Measurements from ENCODE around the gene CC2D2A. TPM values are rescaled to one million over a fixed set of nuclear protein-coding genes. Genes with fewer than 3 reads are reported as not detected.

Gene CC2D2A
- 11.8 to 20.0 TPM (median 12.6 TPM) in 5 replicates for total RNA-seq (2022; extraction: Qiagen RNA extraction; ENCODE audit: low read depth)

DNA sequence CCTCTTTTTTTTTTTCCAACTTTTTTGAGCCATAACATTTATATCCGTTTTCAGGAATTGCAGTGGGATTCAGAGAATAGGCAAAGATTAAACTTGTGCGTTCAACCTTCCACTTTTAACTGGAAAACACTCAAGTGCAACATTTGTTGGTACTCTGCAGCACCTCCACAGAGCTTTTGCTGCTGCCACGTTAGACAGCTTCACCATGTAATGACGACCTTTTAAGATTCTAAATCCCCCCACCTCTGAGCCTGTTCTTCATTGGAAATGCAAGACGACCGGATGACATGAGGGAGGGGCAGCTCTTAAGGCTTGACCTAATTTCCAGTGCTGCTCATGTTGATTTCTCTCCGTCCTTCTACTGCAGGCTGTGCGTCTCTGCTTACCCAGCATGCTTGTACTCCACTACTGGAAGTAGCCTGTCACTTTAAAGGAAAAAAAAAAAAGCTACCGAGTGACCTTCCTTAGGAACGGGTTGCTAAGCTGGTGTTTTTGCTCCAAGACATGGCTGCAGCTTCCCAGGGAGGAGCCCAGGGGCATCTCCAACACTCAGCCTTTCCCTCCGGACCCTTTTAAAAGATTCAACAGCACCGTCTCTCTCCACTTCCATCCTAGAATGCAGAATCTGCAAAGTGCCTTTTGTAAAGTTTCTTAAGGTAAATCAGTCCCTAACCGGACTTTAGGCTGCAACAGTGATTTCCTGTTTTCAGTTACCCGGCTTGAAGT, at the start of gene CC2D2A:
Gene CC2D2A, plus strand, starts transcription at position 481 of the 726 bp plus-strand sequence. CDS start 6,051 bp downstream, outside the sequence.

DNA sequence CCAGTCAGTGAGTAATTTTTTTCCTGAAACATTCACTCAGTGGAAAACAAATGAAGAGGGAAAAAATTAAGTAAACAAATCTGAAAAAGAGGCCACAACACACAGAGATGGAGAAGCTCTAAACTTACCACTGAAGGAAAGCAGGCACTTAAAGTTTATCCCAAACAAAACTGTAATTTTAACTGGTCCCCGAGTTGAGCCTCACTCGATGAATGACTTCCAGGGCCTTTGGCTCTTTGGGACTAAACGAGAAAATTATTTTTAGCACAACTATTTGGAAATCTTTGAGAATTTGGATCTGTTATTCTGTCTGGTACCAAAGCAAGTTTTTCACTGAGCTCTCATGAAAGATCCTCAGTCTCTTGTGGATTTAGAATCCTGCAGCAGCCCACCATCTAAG, 42.0 kb upstream of the CC2D2A start, which contains the start of gene C1QTNF7:
Gene C1QTNF7, plus strand, starts transcription at position 333 of the 400 bp plus-strand sequence. CDS start 7,711 bp downstream, outside the sequence.

Other genes with a start within 250 kb of the CC2D2A start
- not detected in 5 replicates for gene C1QTNF7, start 41.8 kb upstream of the CC2D2A start, total RNA-seq (2022; extraction: Qiagen RNA extraction; ENCODE audit: low read depth)
- gene FBXL5, start 185.5 kb downstream of the CC2D2A start, total RNA-seq (2022; extraction: Qiagen RNA extraction; ENCODE audit: low read depth): 22.8 to 34.6 TPM (median 32.2 TPM) in 5 replicates
- gene FAM200B, start 211.9 kb downstream of the CC2D2A start, total RNA-seq (2022; extraction: Qiagen RNA extraction; ENCODE audit: low read depth): 23.3 to 34.9 TPM (median 31.6 TPM) in 5 replicates
- gene BST1, start 233.2 kb downstream of the CC2D2A start, total RNA-seq (2022; extraction: Qiagen RNA extraction; ENCODE audit: low read depth): 17.1 to 22.2 TPM (median 19.1 TPM) in 5 replicates

All from A549 treated with RU486 at 1 μM for 4 hours (cell line).